Upper lobe of right lung (tissue), 1 donor: Measurements from ENCODE around the gene WDR27. TPM values are rescaled to one million over a fixed set of nuclear protein-coding genes. Genes with fewer than 3 reads are reported as not detected.

Experiments
- ATAC-seq: fragments of 200-7000 bp; cut with Tn5 transposase; one replicate; pipeline ENCODE4 v1.9.1; 2020; ENCODE audit warnings: mild to moderate bottlenecking, moderate library complexity
- DNase-seq: peaks from one replicate; pipeline ENCODE4 v3.0.0-alpha.2; 2020
- H3K27ac ChIP-seq: fragments of 200-600 bp; one replicate; pipeline ENCODE4 v1.8.0; 2022
- H3K27me3 ChIP-seq: fragments of 200-600 bp; one replicate; pipeline ENCODE4 v1.8.0; 2022; ENCODE audit warnings: mild to moderate bottlenecking
- H3K36me3 ChIP-seq: fragments of 200-600 bp; one replicate; pipeline ENCODE4 v1.8.0; 2022
- H3K4me1 ChIP-seq: fragments of 200-600 bp; one replicate; pipeline ENCODE4 v1.8.0; 2022
- H3K4me3 ChIP-seq: fragments of 200-600 bp; one replicate; pipeline ENCODE4 v1.8.0; 2022; ENCODE audit warnings: mild to moderate bottlenecking
- H3K9me3 ChIP-seq: fragments of 200-600 bp; one replicate; pipeline ENCODE4 v1.8.0; 2022
- intact Hi-C: fragments of 100-400 bp; cut with DNase I; formaldehyde crosslinking; loops from one replicate; pipeline ENCODE4 v1.11.0; 2022
- total RNA-seq: library from RNA; stranded (reverse); fragmentation: NEBNext Ultra II Directional; extraction: Animal tissue kit (Norgen Biotek cat#: 25700); gene quantifications from one replicate; pipeline ENCODE4 v1.2.1, GENCODE V29; 2021
- TF ChIP-seq, protein P1 (sequence below): fragments of 200-600 bp; IDR thresholded peaks from one replicate; pipeline ENCODE4 v1.8.0; 2022; ENCODE audit warnings: antibody characterized with exemption
- donor health status: DM: no; HTN: yes; CAD: no; lungs with severe emphysema.

Gene WDR27
- total RNA-seq, 1 donor from 2014 or later, result 39.0 TPM

- intact Hi-C loops, result no loop called here
- no peaks in the 10 kb centered on the region for H3K27me3 ChIP-seq
- DNase-seq (no peak), ATAC-seq (no peak)
- no peak overlapping the region for H3K27ac ChIP-seq
- H3K4me3 ChIP-seq, result no peak overlapping the region
- TF ChIP-seq, protein P1, sequence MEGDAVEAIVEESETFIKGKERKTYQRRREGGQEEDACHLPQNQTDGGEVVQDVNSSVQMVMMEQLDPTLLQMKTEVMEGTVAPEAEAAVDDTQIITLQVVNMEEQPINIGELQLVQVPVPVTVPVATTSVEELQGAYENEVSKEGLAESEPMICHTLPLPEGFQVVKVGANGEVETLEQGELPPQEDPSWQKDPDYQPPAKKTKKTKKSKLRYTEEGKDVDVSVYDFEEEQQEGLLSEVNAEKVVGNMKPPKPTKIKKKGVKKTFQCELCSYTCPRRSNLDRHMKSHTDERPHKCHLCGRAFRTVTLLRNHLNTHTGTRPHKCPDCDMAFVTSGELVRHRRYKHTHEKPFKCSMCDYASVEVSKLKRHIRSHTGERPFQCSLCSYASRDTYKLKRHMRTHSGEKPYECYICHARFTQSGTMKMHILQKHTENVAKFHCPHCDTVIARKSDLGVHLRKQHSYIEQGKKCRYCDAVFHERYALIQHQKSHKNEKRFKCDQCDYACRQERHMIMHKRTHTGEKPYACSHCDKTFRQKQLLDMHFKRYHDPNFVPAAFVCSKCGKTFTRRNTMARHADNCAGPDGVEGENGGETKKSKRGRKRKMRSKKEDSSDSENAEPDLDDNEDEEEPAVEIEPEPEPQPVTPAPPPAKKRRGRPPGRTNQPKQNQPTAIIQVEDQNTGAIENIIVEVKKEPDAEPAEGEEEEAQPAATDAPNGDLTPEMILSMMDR, result no peak
- no peaks in the 10 kb centered on the region for H3K36me3 ChIP-seq
- no peaks in the 10 kb centered on the region for H3K9me3 ChIP-seq
- H3K4me1 ChIP-seq, result no peaks in the 10 kb centered on the region
Observed at GRCh38 chr6:169571123-169571962, 130.5 kb downstream of the WDR27 start.

DNA sequence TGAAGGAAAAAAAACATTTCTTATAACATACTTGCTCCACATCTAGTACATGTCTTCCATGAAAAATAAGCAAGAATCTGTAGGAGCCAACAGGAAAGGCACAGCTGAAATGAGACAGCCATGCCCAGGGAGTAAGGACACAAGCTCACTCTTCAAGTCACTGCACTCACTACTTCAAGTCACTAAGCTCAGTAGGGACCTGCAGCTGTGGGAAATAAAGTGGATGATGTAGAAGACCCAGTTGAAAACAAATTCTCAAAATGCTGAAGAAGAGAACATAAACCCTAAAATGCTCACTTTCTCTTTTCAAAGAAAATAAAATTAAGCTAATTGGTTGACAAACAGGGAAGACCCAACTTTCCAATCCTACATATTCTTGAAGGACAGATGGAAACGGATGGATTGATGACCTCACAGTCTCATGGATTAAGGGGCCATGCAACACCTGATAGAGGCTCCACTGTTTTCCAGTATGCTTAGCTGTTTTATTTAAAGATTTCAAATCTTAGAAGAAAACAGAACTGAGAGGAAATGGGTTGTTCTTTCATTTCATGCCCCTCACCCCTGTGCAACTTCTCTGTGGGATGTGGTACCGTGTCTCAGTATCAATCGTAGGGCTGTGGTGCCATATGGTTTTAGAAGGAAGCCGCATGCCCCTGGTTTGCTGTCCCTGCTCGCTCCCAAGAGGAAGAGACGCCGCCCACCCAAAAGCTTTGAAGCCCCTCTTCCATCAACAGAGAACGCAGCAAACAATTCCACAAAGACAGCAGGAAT lies 133.3 kb downstream of the WDR27 start:
- no peaks in the 10 kb centered on the region for H3K27me3 ChIP-seq
- H3K9me3 ChIP-seq, result no peaks in the 10 kb centered on the region
- DNase-seq, result no peak
- intact Hi-C loops, result no loop called here
- H3K4me1 ChIP-seq, result no peaks in the 10 kb centered on the region
- H3K36me3 ChIP-seq, result no peaks in the 10 kb centered on the region
- no peak overlapping the region for H3K27ac ChIP-seq
- TF ChIP-seq, protein P1, result no peak
- no peak for ATAC-seq
- no peak overlapping the region for H3K4me3 ChIP-seq

DNA sequence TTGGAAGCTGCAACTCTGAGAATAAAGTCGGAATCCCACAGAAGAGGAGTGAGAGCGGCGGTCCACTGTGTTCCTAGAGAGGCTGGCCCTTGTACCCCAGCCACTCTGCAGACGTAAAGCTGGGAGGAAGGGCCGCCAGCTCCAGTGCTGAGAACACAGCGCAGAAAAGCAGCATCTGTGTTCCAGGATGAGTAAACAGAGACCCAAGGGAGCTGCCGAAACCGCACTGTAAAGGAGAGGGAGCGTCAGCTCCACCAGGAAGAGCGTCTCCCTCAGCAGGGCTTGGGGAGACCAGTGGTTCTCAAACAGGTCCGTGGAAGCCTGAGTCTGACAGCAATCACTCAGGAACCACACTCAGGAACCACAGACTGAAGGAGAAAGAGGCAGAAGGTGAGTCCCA lies 134.0 kb downstream of the WDR27 start:
- H3K27me3 ChIP-seq, result no peaks in the 10 kb centered on the region
- intact Hi-C loops, result no loop called here
- no peaks in the 10 kb centered on the region for H3K4me1 ChIP-seq
- ATAC-seq (no peak), DNase-seq (no peak)
- H3K9me3 ChIP-seq, result no peaks in the 10 kb centered on the region
- H3K27ac ChIP-seq, result no peak overlapping the region
- H3K36me3 ChIP-seq, result no peaks in the 10 kb centered on the region
- no peak overlapping the region for H3K4me3 ChIP-seq
- TF ChIP-seq, protein P1, result no peak

GRCh38 chr6:169566961-169567750 lies 134.7 kb downstream of the WDR27 start:
- intact Hi-C loops, result no loop called here
- TF ChIP-seq, protein P1, result no peak
- DNase-seq, result no peak
- no peaks in the 10 kb centered on the region for H3K36me3 ChIP-seq
- no peaks in the 10 kb centered on the region for H3K4me1 ChIP-seq
- ATAC-seq, result no peak
- no peaks in the 10 kb centered on the region for H3K27me3 ChIP-seq
- no peak overlapping the region for H3K27ac ChIP-seq
- no peaks in the 10 kb centered on the region for H3K9me3 ChIP-seq
- no peak overlapping the region for H3K4me3 ChIP-seq

- Histone ChIP-seq H3K27me3 (no peaks in the 10 kb centered on the region), H3K4me1 (no peaks in the 10 kb centered on the region), H3K36me3 (no peaks in the 10 kb centered on the region), H3K27ac (no peak overlapping the region), H3K4me3 (no peak overlapping the region), H3K9me3 (no peaks in the 10 kb centered on the region)
- intact Hi-C loops, result no loop called here
- ATAC-seq (no peak), DNase-seq (no peak)
- TF ChIP-seq, protein P1, result no peak
Observed at GRCh38 chr6:169566319-169566718, 135.5 kb downstream of the WDR27 start.
